Activated B cell treated with CpG ODN at 0.5 μM for 24 hours (primary cell): Measurements from ENCODE around the gene IFIT1. TPM values are rescaled to one million over a fixed set of nuclear protein-coding genes. Genes with fewer than 3 reads are reported as not detected.

Experiments used
- ATAC-seq: fragments of 200-7000 bp; cut with Tn5 transposase; one replicate; pipeline ENCODE4 v1.10.0; 2021; ENCODE audit warnings: low read depth, mild to moderate bottlenecking, moderate library complexity
- CTCF ChIA-PET: fragments of 350-600 bp; sonication (Branson Sonifier 250); formaldehyde crosslinking; loops from one replicate; lab custom pipeline; 2021; ENCODE audit warnings: antibody characterized with exemption; lab: Charles Lee
- POLR2A ChIA-PET: fragments of 350-600 bp; sonication (Branson Sonifier 250); formaldehyde crosslinking; loops from one replicate; lab custom pipeline; 2021; ENCODE audit warnings: antibody characterized with exemption; lab: Charles Lee
- DNase-seq: peaks from one replicate; pipeline ENCODE4 v3.0.0; 2022
- H3K27ac Mint-ChIP-seq: one replicate; pipeline ENCODE4 v1.8.0; 2020; ENCODE audit warnings: mixed read lengths
- H3K27me3 Mint-ChIP-seq: one replicate; pipeline ENCODE4 v1.8.0; 2021; ENCODE audit warnings: mixed read lengths
- H3K36me3 Mint-ChIP-seq: one replicate; pipeline ENCODE4 v1.8.0; 2021; ENCODE audit warnings: low read depth, mixed read lengths
- H3K4me1 Mint-ChIP-seq: one replicate; pipeline ENCODE4 v1.8.0; 2021; ENCODE audit warnings: mixed read lengths
- H3K4me3 Mint-ChIP-seq: one replicate; pipeline ENCODE4 v1.8.0; 2020; ENCODE audit warnings: mild to moderate bottlenecking, mixed read lengths
- H3K9me3 Mint-ChIP-seq: one replicate; pipeline ENCODE4 v1.8.0; 2020; ENCODE audit warnings: mixed read lengths
- CTCF ChIP-seq: fragments of 200-600 bp; IDR thresholded peaks from one replicate; pipeline ENCODE4 v1.8.0; 2022; ENCODE audit warnings: antibody characterized with exemption, mild to moderate bottlenecking
- intact Hi-C: fragments of 100-400 bp; cut with micrococcal nuclease; formaldehyde crosslinking; loops from one replicate; pipeline ENCODE4 v1.15.1; 2024
- total RNA-seq: library from RNA; stranded (reverse); gene quantifications from 2 replicates; pipeline ENCODE4 v1.2.3, GENCODE V29; 2022

IFIT1 gene
- total RNA-seq, 1 donor from 2014 or later, result 0.95 TPM

GRCh38 chr10:89357975-89358374 is 34.4 kb upstream of the IFIT1 start:
- POLR2A ChIA-PET, result no interaction called here
- Mint-ChIP-seq H3K27ac (no peak overlapping the region), H3K36me3 (no peaks in the 10 kb centered on the region), H3K4me1 (peaks cover 2% of the 10 kb centered on the region), H3K4me3 (no peak overlapping the region), H3K9me3 (peaks cover 7% of the 10 kb centered on the region), H3K27me3 (no peaks in the 10 kb centered on the region)
- DNase-seq (no peak), ATAC-seq (no peak)
- TF ChIP-seq CTCF, result no peak
- CTCF ChIA-PET, result no interaction called here
- intact Hi-C loops, result no loop called here

- no peak for TF ChIP-seq CTCF
- H3K4me3 Mint-ChIP-seq, result no peak overlapping the region
- intact Hi-C loops, result no loop called here
- CTCF ChIA-PET, result no interaction called here
- DNase-seq (no peak), ATAC-seq (no peak)
- POLR2A ChIA-PET, result interaction anchor here (0.7 kb wide), 1 partner anchor 265 kb away, joined by 3 read pairs; no protein-coding TSS in a partner anchor
- no peak overlapping the region for H3K27ac Mint-ChIP-seq
- H3K9me3 Mint-ChIP-seq, result no peaks in the 10 kb centered on the region
- H3K36me3 Mint-ChIP-seq, result no peaks in the 10 kb centered on the region
- no peaks in the 10 kb centered on the region for H3K27me3 Mint-ChIP-seq
- H3K4me1 Mint-ChIP-seq, result peaks cover 16% of the 10 kb centered on the region
These were observed 32.3 kb upstream of the IFIT1 start for GRCh38 chr10:89360157-89360556.

- POLR2A ChIA-PET, result no interaction called here
- no peak for TF ChIP-seq CTCF
- no peak for ATAC-seq
These were observed 29.5 kb upstream of the IFIT1 start for GRCh38 chr10:89362929-89363328.

GRCh38 chr10:89363729-89364442 is 28.5 kb upstream of the IFIT1 start:
- ChIA-PET CTCF (no interaction called here), POLR2A (interaction anchor here (0.7 kb wide), 2 partner anchors 9 to 51 kb away, joined by 4 to 8 read pairs; no protein-coding TSS in a partner anchor)
- Mint-ChIP-seq H3K36me3 (no peaks in the 10 kb centered on the region), H3K9me3 (no peaks in the 10 kb centered on the region), H3K27me3 (no peaks in the 10 kb centered on the region), H3K4me3 (peak overlapping the region; percentile 11), H3K4me1 (peaks cover 20% of the 10 kb centered on the region), H3K27ac (peak overlapping the region; percentile 24)
- TF ChIP-seq CTCF, result no peak
- ATAC-seq (peak; percentile 50), DNase-seq (no peak)
- intact Hi-C loops, result no loop called here

More at GRCh38 chr10:89362929-89363328, 29.5 kb upstream of the IFIT1 start:
- intact Hi-C loops, result no loop called here
- Mint-ChIP-seq H3K9me3 (no peaks in the 10 kb centered on the region), H3K36me3 (no peaks in the 10 kb centered on the region), H3K27ac (no peak overlapping the region), H3K27me3 (no peaks in the 10 kb centered on the region), H3K4me1 (peaks cover 20% of the 10 kb centered on the region), H3K4me3 (no peak overlapping the region)
- no peak for DNase-seq
- CTCF ChIA-PET, result no interaction called here

GRCh38 chr10:89364531-89364930 is 27.9 kb upstream of the IFIT1 start:
- ChIA-PET CTCF (no interaction called here), POLR2A (interaction anchor here (0.6 kb wide), 1 partner anchor 116 kb away, joined by 5 read pairs; no protein-coding TSS in a partner anchor)
- Mint-ChIP-seq H3K9me3 (no peaks in the 10 kb centered on the region), H3K27me3 (peaks cover under 1% of the 10 kb centered on the region), H3K36me3 (no peaks in the 10 kb centered on the region), H3K4me3 (no peak overlapping the region), H3K27ac (no peak overlapping the region), H3K4me1 (peaks cover 20% of the 10 kb centered on the region)
- DNase-seq, result no peak
- intact Hi-C loops, result no loop called here
- no peak for TF ChIP-seq CTCF
- no peak for ATAC-seq
